DMS 273 treated with DMSO at 0.1 percent for 48 hours (cell line): Measurements from ENCODE around the gene AFF3.

ENCODE experiments used
- DNase-seq: peaks from one replicate; lab custom pipeline; 2025; lab: John Stamatoyannopoulos, UW

Gene AFF3

DNA sequence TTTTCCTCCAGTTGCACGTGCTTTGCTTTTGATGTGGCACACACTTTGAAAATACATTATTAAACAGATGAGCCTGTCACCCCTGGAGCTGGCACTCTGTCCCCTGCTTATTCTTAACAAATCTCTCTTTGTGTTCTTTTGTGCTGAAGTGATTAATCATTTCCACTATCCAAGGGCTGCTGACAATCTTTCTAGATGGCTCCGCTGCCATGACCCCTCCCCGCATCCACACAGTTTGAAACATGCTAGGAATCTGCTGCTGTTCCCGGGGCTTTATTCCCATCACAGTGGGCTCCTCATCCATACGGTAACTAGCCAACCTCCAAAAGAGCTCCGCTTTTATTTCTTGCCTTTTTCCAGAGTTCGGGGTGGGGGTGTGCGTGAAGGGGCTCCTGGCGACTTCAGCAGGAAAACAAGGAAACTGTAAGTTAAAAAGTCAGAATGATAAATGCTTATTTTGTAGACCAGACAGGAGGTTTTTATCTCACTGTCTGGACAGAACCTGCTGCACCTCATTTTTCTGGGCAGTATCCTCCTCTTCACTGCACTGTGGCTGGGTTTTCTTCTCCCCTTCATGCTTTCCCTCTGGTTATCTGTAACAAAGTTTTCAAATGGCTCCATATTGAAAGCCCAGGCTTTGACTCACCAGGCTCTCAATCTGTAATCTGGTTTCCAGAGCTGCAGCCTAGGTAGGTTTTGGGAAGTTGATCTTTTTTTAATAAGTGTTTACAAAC lies 319.7 kb downstream of the AFF3 start:
- no peak for DNase-seq

DNA sequence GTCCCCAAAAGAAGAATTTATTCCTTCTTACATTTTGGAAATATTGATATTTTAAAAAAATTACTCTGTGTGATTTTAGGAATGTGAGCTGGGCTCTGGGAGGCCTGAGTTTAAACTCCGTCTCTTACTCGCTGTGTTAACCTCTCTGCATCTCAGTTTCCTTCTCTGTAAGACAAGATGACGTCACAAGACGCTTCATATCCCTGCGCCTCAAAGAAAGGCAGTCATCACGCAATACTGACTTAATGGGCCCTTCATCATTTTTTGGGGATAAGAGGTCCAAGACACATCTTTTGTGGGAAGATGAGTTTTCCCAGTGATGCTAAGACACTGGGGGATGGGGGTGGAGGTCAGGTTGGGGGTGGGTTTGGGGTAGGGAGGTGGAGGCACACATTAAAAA lies 320.4 kb downstream of the AFF3 start:
- DNase-seq, result no peak

DNA sequence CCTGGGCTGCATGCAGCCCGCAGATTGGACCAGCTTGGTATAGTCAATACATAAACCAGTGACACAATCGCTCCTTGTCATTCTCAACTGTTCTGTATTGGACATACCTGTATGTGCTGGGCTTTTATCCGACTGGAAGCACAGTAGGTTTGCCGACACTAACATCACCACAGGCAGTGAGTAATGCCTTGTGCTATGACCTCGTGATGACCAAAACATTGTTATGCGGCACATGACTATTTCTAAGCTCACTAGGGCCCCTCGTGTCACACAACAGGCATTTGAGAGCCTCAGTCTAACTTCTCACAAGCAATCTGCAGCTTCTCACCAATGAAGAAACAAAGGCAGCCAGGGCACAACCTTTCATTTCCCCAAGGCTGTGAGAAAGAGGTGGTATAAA lies 320.8 kb downstream of the AFF3 start:
- no peak for DNase-seq

DNA sequence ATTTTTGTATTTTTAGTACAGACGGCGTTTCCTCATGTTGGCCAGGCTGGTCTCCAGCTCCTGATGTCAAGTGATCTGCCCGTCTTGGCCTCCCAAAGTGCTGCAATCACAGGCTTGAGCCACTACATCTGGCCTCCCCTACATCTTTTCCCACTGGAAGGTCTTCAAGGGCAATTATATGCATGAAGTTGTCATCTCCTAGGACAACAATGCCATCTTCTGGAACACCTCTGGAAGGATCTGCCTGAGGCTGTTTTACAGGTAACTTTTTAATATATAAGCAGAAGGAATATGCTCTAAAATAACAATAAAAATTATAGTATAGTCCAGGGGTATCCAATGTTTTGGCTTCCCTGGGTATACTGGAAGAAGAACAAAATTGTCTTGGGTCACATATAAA lies 321.4 kb downstream of the AFF3 start:
- no peak for DNase-seq

DNA sequence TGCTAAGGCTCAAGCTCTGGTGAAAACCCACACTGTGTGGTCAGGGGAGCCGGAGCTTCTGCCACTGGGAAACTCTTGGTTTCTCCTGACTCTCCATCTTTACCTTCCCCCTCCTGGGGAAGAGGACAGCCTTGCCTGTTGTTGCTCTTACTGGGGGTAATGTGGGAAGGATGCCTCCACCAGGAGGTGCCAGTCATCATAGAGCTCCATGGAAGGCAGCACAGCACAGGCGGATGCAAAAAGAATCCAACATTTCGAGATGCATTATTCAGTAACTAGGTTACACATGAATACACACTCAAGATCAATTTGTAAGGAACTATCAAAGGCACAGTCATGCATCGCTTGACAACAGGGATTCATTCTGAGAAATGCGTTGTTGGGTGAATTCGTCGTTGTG lies 322.6 kb downstream of the AFF3 start:
- no peak for DNase-seq

DNA sequence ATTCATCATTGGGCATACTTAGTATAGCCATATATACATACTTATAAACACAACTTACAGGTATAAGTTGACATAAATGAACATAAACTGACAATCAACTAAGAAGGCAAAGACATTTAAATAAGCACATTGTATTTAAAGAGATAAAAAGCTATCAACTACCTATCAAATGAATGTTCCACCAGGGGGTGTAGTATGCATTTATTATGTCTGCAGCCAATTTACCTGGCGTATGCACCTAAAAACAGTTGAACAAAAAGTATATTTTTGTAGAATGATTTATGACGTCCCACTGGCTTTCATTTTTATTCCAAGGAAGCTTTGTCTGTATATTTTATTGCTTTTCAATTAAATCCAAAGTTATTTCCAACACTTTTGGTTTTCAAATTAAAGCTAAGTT lies 323.5 kb downstream of the AFF3 start:
- DNase-seq, result no peak

DNA sequence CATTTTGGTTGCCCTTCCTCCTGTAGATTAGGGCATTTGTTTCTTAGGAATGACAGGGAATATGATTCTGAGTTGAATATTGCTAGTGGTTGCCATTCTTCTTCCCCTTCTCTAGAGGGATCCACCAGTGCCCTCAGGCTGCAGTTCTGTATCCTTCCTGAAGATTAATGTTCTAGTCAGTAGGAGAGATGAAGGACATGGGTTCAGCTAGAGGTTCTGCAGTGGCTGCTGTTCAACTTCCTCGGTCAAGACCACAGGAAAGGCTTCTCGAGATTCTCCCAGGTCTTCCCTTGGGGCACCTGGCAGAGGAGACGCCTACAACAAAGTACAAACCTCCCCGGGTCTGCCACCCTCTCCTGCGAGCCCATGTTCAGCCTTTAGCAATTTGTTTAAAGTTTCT lies 325.5 kb downstream of the AFF3 start:
- DNase-seq, result no peak

DNA sequence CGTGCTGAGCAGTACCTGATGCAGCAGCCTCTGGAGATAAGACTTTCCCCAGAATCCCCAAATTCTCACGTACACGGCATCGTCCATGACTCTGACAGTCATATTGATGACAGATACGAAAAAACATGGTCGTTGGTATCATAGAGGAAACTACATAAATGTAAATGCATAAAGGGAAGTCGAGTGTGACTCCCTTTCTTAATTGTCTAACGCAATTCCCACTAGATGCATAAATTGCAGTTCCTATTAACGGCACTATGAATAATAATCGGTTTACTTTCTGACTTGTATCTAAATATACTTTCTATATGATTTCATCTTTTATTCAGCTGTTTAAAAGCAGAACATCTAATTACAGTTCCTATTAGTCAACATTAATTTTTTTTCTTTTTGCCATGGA lies 330.0 kb downstream of the AFF3 start:
- no peak for DNase-seq

DNA sequence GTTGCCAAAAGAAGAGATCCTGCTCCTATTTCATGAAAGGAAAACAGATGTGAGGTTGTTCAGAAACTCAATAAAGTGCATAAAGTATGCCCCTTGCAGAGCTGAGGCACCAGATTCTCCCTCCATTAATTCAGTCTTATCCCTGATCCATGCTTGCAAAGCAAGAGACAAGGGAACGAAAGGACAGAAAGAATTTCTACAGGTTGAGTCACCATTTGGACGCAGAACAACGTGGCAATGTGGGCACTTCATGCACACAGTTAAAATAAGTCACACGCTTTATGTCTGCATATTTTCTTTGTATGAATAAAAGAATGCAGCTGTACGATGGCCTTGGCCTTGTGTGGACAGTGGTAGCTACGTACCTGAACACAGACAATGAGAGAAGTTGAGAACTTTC lies 330.8 kb downstream of the AFF3 start:
- DNase-seq, result no peak

DNA sequence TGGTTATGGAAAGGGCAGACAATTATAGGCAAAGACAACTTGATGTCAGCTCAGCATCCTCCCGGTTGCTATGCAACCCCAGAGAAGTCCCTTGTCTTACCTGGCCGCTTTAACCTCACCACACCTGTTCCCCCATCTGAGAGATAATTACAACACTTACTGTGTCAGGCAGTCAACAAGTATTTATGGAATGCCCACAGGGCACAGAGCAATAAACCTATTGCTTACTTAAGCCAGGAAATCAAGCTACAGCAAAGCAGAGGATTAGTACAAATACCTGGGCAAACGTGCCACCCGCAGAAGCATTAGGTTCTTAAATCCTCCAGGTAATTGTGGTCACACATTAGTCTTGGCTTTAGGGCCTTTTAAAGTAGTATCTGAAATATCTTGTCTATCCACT lies 332.2 kb downstream of the AFF3 start:
- no peak for DNase-seq

DNA sequence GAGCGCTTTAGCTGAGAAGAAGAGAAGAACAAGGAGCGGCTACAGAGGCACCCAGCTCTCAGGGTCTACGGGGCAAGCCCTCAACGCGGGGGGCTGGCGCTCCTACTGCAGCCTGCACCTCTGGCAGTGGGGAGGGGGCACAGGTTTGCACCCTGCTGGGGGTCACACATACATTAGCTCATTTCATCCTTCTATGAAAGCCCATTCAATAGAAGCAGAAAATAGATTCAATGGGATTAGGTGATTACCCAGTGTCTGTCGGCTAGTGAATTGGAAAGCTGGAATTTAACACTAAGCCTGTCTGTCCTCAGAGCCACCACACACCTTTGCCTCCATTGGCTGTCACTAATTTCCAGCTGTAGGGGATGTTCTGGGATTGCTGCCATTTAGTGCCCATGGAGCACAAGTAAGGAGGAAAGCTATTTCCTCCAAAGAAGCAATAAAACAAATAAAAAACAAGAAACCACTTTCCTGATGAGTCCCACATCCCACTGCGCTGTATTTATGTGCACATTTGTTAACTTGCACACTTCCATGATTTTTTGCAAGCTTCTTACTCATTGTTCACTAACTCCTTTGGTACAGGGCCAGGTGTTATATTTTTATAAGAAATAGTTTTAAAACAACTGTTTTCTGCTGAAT lies 333.0 kb downstream of the AFF3 start:
- DNase-seq, result no peak

DNA sequence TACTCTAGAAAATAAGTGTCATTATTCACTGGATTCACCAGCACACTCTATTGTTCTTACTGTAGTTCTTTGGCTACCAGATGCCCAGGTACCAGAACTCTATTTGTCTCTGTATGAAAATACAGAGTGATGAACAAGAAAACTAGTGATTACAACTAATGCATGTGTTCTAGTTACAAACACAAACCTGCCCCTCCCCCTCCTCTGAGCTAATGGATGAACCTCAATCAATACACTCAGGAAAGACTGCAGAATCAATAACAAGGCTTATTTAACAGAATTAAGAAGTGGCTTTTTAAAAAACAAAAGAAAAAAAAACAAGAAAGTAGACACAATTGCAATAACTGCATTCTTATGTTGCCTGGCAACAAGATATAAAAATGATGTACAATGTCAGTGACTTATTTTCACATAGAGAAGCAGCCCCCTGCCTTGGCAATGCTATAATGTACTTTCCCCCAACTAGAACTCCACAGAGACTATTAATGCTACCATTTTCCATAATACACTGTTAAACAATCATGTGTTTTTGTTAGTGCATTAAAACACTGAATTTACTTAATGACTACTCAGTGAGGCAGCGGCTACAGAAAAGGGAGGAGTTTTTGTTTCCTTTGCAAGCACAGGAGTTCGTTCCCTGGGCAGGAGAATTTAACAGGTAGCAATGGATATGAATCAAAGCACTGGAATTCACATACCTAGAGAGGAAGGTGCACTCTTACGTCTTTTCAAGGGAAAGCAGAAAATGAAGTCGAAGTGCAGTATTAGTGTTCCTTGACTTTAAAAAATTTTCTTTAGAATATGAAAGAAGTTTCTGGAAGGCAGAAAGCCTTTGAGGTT lies 333.8 kb downstream of the AFF3 start:
- no peak for DNase-seq

DNA sequence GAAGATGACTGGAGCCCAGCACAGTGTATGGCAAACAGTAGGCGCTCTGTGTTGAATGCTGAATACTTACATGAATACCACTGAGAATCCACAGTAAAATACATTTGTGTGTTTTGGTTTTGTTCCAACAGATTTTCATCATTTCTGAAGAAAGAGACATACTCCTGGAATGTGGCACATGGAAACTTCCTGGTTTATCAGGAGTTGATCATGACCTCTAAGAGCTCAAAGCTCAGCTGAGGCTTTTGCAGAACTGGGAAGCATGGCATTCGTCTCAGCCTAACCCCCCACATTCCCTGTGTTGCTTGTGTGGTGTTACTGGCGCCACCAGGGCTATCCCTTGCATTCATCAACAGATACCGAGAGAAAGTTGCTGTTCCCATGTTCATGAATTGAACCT lies 335.6 kb downstream of the AFF3 start:
- no peak for DNase-seq

DNA sequence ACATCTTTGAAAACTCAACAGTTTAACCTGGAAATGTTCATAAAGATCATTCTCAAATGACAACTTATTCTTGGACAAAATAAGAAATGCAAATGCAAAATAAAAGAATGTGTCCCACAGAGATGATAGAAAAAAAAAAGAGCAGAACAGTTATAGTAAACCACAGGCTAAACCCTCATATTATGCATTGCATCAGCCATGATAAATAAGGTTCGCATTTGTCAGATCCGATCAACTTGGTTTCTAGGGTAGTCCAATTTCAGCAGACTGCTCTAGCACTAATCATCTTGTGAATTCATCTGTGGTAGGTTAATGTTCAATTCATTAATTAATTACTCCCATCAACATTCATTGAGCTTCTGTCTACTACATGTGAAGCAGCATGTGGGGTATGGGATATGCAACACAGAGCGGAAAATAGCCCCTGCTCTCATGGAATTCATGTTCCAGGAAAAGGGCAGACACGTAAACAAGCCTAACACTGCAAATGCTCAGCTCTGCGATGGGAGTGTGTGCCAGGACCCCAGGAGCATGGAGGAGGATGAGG lies 336.4 kb downstream of the AFF3 start:
- DNase-seq, result no peak

DNA sequence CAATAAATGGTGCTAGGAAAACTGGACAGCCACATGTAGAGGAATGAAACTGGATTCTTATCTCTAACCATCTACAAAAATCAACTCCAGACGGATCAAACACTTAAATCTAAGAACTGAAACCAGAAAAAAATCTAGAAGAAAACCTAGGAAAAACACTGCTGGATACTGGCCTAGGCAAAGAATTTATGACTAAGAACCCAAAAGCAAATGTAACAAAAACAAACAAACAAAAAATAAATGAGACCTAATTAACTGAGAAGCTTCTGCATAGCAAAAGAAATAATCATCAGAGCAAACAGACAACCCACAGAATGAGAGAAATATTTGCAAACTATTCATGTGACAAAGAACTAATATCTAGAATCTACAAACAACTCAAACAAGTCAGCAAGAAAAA lies 338.5 kb downstream of the AFF3 start:
- DNase-seq, result no peak

DNA sequence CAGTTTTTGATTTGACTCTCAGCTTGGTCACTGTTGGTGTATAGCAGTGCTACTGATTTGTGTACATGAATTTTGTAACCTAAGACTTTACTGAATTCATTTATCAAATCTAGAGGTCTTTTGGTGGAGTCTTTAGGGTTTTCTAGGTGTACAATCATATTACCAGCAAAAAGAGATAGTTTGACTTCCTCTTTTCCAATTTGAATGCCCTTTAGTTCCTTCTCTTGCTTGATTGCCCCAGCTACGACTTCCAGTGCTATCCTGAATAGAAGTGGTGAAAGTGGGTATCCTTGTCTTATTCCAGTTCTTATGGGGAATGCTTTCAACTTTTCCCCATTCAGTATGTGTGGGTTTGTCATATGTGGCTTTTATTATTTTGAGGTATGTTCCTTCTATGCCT lies 339.7 kb downstream of the AFF3 start:
- DNase-seq, result no peak

DNA sequence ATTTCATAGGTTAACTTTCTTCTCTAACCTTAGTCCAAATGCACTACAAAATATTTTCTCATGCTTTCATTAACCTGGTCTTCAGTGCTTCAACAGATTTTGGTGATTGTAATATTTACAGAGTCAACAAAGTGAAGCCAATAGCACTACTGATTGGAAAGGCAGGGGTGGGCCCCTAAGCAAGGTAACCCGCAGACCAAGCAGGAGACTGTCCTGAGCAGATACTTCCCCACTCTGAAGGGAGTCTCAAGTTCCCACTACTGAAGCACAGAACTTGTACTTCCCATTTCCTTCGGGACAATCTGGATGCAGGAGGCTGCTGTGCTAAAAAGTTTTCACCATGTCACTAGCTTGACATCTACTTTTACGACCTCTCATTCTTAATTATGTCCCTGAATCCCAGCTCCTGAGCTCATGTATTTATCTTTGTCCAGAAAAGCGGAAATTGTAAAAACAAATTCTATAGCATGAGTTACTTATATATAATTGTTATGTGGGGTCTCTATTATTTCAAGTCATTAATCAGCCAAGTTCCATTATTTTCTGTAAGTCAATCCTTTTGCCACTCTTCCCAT lies 341.0 kb downstream of the AFF3 start:
- DNase-seq, result no peak

DNA sequence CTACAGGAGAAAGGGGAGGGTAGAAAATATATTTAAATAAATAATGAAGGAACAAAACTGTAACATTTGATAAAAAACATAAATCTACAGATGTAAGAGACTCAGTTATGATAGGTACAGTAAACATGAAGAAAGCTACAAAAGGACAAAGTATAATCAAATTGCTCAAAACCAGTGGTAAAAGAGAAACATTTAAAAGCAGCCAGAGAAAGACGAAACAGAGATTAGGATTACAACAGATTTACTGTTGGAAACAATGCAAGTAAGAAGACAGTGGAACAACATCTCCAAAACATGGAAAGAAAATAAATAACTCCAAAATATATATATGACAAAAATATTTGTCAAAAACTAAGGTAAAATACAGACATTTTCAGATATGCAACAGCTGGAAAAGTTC lies 344.9 kb downstream of the AFF3 start:
- DNase-seq, result no peak

DNA sequence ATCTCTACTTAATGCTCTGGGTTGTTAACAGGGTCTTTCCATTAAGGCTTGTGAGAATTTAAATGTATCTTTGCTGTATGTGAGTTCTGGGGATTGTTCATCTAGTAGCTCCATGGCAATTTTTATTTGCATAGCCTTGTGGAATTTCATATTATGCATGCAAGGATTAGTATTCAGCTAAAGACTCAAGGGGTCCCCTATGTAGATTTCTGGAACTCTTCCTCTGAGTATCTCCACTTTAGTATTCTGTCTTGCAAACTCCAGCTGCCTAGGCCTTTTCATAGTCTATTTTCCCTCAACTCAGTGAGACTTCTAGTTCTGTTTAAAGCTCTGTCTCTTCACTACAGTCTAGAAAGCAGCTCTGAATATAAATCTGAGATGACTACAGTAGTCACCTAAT lies 348.0 kb downstream of the AFF3 start:
- no peak for DNase-seq

DNA sequence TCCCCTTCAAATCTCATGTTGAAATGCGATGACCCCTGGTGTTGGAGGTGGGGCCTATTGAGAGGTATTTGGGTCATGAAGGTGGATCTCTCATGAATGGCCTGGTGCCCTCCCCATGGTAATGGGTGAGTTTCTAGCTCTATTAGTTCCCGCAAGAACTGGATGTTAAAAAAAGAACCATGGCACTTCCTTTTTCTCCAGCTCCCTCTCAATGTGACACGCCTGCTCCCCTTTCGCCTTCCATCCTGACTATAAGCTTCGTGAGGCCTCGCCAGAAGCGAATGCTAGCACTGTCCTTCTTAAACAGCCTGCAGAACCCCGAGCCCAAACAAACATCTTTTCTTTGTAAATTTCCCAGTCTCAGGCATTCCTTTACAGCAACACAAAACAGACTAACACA lies 349.4 kb downstream of the AFF3 start:
- no peak for DNase-seq

DNA sequence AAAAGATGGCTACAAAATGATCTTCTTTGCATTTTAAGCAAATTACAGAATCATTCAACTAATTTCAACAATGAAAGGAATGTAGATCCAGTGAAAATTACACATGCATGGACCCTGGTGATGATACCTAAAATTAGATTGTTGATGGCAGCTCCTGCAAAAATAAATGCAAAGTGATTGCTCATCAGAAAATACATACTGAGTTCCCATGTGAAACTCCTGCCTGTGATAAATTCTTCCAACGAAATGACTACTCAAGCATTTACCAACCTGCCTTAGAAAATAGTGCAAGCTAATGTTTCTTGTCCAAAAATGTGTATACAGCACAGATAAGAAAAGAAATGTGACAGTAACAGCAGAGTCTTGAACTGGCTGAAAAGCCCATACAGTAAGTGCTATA lies 352.5 kb downstream of the AFF3 start:
- DNase-seq, result no peak

DNA sequence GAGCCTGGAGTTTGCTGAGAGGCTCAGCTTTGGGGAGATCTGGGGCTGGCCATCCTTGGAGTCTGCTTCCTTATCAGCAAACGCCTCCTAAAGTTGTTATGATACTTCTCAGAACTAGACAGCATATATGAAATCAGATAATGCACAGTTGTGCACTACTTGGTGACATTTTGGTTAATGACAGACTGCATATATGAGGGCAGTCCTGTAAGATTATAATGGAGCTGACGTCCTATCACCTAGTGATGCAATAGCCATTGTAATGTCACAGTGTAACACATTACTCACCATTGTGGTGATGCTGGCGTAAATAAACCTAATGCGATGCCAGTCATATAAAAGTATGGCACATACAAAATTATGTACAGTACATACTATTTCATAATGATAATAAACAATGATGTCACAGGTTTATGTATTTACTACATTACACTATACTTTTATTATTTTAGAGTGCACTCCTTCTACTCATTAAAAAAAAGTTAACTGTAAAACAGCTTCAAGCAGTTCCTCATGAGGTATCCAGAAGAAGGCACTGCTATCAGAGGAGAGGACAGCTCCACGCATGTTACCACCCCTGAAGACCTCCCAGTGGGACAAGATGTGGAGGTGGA lies 354.5 kb downstream of the AFF3 start:
- no peak for DNase-seq
